Erythroblast (primary cell): ENCODE measurements around the gene ADCY3.

ENCODE experiments used
- DNase-seq, 2 experiments: peaks; one replicate each; lab custom pipeline; 2025; lab: John Stamatoyannopoulos, UW
- GATA1 ChIP-seq: IDR thresholded peaks from 2 replicates; pipeline ENCODE4 v1.6.1; 2011; ENCODE audit warnings: low read depth, mild to moderate bottlenecking, control low read depth, low read length, moderate library complexity
- POLR2A ChIP-seq: IDR thresholded peaks from 2 replicates; pipeline ENCODE4 v1.6.1; 2011; ENCODE audit warnings: mild to moderate bottlenecking, low read length

ADCY3 gene

DNA sequence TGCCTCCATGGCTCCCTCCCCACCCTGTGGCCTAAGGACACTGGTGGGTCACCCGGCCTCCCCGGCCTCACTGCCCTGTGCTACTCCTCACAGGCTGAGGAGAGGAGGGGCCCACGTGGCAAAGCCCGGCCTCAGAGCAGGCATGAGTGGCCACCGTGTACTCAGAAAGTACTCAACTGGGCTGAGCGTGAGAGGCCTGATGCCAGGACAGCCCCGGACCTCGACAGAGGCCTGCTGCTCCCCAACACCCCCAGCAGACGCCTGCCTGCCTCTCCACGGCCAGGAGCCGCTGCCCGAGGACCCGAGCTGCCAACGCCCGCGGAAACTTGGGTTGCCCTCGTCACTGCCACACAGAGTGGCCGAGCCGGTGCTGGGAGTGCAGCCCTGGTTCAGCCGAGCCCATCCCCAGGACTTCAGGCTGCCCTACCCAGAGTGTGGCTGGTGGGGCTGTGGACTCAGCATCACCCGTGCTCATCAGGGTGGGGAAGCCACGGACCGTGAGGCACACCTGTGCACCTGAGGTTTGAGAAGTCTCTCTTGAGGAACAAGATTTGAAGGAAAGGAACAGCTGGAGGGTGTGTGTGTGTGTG is 67.5 kb downstream of the ADCY3 start:
- DNase-seq = no peak
- no peak for TF ChIP-seq GATA1

DNA sequence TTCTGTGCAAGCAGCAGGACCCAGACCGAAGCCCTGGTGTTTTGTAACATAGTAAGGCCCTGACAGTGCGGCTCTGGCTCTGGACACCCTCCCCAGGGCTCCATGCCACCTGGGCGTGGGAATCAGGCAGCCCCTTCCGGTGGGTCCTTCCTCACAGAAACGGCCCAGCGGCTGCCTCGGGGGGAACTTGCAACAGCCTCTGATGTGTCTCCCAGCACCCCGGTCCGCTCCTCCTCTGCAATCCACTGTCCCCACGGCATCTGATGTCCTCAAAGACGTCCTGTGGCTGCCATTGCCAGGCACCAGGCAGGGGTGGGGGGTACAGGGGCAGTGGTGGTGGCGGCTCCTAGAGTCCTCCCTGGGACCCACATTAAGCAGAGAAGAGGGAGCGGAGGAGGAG is 68.0 kb downstream of the ADCY3 start:
- TF ChIP-seq POLR2A = no peak
- no peak for TF ChIP-seq GATA1
- DNase-seq = no peak

DNA sequence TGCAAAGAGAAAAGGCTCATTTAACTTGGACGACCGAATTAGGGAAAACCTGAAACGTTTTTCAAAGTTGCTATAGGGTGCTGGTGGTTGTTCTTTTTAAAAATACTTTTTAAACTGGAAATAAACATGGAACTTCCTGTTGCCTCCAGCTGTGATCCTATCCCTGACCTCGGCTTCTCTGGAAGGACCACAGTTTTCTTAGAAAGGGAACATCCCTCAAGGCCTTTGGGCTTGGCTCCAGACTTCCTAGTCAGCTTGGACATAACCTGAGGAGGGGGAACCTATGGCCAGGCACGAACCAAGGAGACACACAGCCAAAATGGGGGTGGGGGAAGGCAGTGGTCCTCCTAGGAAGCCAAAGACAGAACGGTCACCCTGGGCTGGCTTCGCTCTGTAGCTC is 69.1 kb downstream of the ADCY3 start:
- no peak for TF ChIP-seq GATA1
- TF ChIP-seq POLR2A = no peak
- DNase-seq = no peak

DNA sequence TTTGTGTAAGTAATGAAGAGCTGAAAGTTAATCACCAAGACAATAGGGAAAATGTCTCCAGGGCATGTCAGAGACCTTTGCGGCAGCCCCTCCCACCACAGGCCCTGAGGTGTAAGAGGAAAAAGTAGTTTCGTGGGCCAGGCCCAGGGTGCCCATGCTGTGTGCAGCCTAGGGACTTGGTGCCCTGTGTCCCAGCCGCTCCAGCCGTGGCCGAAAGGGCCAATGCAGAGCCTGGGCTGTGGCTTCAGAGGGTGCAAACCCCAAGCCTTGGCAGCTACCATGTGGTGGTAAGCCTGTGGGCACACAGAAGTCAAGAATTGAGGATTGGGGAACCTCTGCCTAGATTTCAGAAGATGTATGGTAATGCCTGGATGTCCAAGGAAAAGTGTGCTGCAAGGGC is 74.3 kb downstream of the ADCY3 start:
- TF ChIP-seq GATA1 = no peak
- no peak for TF ChIP-seq POLR2A
- no peak for DNase-seq

DNA sequence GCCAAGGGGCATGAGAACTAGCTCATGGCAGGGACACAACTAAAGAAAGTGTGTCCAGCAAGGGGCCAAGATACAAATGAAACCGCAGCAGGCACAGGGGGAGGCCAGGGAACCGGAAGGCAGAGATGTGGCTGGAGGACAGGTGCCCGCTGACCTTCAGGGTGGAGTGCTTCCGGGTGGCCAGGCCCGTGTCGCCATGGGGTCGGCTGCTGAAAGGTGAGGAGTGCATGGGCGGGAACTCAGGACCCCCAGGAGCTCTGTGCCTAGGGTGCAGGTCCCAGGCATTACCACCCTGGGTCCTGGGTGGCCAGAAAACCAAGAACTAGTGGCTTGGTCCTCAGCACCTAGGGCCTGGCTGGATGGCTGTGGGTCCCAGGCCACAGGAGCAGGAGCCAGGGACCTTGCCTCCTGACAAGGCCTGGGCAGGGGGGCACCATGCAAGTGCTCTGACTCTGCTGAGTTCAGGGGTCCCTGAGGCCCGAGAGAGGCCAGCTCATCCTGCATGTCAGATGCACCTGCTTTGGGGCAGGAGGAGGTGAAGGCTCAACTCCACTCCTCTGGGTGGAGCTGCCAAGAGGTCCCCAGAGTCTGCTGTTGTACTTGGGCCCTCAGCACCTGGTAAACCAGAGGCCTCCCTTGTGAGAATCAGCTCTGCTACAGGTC is 75.9 kb downstream of the ADCY3 start:
- DNase-seq = no peak
- TF ChIP-seq GATA1 (no peak), POLR2A (no peak)

DNA sequence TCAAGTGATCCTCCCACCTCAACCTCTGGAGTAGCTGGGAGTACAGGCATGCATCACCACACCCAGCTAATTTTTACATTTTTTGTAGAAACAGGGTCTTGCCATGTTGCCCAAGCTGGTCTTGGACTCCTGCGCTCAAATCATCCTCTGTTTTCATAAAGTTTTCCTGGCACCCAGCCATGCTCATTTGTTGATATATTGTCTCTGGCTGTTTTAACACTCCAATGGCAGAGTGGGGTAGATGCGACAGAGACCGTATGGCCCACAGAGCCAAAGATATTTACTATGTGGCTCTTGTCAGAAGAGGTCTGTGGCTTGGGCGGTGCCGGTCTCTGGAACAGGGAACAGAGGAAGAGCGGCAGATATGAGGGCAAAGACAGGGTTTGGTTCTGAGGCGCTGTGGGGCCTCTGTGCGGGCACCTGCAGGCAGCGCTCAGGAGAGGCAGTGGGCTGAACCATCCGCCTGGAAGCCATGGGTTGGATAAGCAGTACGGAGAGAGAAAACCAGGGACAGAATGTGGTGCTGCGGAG is 76.6 kb downstream of the ADCY3 start:
- TF ChIP-seq GATA1 (no peak), POLR2A (no peak)
- DNase-seq = no peak

DNA sequence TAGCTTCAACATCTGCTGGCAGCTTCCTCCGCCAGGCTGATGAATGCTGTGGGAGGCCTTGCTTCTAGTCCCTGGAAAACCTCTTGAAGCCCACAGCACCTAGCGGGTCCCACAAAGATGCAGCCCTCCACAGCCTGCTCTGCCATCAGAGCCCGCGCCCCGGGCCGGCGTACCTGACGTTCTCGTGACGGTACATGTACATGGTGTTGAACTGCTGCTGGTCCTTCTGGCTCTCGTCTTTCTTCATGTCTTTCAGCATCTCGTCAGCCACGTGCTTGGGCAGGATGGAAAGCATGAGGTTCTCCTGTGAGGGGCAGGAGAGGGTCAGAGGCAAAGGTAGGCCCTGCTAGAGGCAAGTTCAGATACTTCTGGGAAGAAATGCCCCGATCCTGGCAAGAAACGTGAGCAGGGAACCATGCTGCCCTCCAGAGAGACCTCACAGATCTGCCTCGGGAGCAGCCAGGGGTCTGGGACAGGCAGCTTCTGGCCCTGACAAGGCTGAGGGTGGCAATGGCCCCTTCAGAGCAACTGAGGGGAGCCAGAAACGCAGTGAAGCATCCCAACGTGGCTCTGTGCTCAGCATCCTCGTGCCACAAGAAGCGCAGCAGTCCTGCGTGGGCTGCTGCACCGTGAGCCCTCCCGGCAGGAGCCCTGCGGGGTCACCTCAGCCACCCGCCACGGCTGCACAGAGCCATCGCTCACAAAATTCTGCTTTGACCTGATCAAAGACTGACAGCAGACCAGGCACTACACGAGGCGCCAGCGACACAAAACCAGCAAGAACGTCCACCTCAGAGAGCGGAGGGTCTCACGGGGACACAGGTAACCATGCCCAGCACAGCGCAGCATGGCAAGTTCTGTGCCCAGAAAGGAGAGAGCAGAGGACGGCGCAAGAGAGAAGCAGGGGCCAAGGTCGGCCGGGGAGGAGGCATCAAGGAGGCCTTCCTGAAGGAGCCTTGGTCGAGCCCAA is 77.7 kb downstream of the ADCY3 start:
- DNase-seq = no peak
- TF ChIP-seq POLR2A (no peak), GATA1 (no peak)

DNA sequence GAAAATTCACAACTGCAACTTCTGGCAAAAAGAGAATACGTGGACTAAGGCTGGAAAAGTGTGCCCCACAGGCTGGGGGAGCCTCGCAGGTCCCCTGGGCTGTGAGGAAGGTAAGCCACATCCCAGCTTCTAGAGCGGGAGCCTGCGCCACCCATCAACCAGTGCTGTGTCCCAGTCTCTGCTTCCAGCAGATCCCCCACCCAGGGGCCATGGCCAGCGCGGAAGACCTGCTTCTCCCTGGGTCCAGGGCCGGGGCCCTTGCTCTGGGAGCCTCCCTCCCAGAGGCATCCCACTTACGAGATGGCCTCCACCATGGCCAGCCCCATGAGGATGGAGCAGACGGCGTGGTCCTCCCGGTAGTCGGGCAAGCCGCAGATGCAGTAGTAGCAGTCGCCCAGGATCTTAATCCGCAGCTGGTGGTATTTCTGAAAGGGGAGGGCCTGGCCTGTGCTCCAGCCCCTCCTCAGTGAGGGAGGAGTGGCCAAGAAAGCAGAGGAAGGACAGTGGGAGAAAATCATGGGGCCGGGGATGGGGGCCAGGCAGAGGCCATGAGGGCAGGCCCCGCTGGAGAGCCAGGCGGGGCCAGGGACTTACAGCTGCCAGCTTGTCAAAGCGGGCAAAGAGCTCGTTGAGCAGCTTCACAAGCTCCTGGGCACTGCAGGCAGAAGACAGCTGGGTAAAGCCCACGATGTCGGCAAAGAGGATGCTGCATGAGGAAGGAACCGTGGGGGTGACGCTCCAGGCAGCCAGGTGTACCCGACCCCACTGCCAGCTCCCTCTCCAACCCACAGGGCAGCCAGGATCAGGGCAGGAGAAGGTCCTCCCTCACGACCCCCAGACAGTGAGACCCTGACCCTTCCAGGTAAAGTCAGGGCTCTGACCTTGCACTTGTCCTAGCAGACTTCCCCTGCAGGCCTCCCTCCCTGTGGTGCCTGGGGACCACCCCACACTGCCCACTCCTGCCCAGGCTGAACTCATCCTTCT is 78.8 kb downstream of the ADCY3 start:
- no peak for DNase-seq
- no peak for TF ChIP-seq POLR2A
- no peak for TF ChIP-seq GATA1

DNA sequence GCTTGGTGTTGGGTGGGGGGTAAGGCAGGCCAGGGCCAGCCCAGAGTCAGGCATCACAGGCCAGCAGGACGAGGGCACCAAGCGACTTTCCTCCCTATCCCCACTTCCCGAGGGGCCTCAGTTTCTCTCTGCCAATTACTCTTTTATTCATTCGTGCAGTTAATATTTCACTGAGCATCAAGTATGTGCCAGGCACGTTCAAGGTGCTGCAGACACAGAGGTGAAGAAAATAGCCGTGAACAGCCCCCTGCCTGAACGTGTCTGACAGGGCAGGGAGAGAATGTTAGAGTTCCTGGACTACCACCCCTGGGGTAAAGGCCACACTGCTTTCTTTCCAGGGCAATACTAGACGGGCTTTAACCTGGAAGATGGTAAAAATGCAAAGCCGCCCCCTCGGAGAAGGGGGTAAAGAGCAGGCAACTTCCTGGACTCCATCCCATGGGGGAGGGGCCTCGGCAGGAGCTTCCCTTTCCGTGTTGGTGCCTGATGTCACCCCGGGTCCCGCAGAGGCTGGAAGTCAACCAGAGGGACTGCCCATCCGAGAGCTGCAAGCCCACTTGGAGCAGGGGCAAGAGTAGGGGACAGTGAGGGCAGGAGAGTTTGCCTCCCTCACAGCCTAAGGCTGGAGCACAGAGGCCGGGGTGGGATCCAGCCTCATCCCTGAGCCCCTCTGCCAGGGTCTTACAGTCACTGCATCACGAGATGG is 79.7 kb downstream of the ADCY3 start:
- no peak for TF ChIP-seq POLR2A
- TF ChIP-seq GATA1 = no peak
- DNase-seq = no peak

DNA sequence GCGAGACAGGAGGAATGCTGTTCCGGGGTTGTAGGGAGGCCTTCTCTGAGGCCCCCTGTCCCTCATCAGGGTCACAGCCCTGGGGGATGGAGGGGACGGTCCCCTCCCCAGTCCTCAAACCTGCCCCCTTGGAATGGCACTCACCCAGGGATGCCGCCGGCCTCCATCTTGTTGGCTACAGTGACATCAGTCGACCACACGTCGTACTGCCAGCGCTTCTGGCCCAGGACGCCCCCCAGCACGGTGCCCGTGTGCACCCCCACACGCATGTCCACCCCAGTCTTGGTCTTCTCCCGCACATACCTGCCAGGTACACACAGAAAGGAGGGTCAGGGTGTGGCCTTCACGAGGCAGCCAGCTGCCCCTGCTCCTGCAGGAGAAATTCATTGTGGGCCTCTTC is 80.3 kb downstream of the ADCY3 start:
- TF ChIP-seq POLR2A (no peak), GATA1 (no peak)
- no peak for DNase-seq

DNA sequence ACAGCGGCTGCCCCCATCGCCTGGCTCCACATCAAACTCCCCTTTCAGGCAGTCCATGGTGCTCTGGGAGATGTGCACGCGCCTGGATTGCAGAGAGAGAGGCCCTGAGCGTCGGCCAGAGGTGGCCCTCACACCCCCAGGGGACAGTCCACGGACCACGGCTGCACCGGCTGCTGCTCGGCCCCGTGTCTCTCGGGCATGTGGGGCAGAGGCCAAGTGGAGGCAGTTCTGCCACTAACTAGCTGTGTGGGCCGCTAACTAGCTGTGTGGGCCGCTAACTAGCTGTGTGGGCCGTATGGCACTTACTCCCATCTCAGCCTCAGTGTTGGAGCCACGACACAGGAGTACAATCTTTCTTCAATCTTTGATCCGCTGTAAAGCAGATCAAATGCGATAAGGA is 81.5 kb downstream of the ADCY3 start:
- TF ChIP-seq GATA1 (no peak), POLR2A (no peak)
- DNase-seq = no peak

DNA sequence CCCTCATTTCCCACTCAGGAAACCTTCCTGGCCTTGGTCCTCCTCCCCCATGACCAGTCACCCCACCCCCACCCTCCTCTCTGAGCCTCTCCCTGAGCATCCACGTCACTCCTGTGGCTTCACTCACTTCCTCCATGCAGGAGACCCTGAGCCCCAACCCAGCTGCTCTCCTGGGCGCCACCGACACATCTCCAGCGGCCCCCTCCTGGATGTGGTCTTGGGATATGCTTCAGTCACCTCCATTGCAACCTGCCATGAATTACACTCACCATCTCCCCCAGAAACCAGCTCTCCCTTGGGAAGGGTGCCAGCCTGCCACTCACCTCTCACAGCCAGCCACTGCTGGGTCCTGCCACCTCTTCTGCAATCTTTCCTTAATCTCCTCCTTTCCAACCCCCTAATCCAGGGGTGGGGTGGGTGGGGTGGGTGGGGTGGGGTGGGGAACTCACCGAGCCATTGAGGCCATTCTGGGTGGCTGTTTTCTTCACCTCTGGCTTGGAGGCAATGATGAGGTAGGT is 82.0 kb downstream of the ADCY3 start:
- TF ChIP-seq POLR2A (no peak), GATA1 (no peak)
- no peak for DNase-seq
